Measurements from ENCODE around the gene TBCA. TPM values are rescaled to one million over a fixed set of nuclear protein-coding genes. Genes with fewer than 3 reads are reported as not detected.

TBCA gene
- polyA plus RNA-seq, 1 of the 3 experiments (the other 2 are of a cell fraction) = 199 TPM

DNA sequence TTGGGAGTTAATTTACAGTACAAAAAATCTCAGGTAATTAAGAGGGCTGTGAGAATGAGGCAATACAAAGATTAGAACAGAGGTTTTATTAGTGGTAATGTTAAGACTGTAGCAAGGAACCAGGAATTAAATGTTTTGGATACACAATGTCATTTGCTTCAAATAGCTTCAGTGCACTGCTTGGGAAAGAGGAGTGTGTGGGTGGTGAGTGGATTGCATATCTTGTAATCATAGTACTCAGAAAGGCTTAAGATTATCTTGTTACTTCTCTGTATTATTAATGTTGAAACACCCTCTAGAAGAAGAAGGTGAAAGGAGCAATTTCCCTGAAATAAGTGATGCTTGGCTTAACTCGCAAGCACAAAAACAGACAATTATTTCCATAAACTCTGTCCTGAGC lies 21.0 kb upstream of the TBCA start:
- Histone ChIP-seq H3K9me3 (0 out of 2 replicates have a peak, but pooled peaks cover 9% of the 10 kb centered on the region), H2AFZ (ENCODE audit: low read depth) (no peak overlapping the region), H3K9me2 (no peaks in the 10 kb centered on the region), H3K79me2 (ENCODE audit: insufficient read depth) (no peaks in the 10 kb centered on the region), H3K36me3 (replicated peaks in 1 of 2; ENCODE audit: control insufficient read depth in 1 of 2, insufficient read depth in 2 of 2, low read length in 1 of 2) (no peaks in the 10 kb centered on the region), H3K9ac (no peak overlapping the region), H3K27me3 (ENCODE audit: insufficient read depth) (no peaks in the 10 kb centered on the region), H3K27ac (ENCODE audit: low read depth in 2 of 2, low read length in 1 of 2) (no peak overlapping the region), H3K4me3 (ENCODE audit: low read depth in 2 of 2, low read length in 1 of 2) (no peak overlapping the region), H4K20me1 (ENCODE audit: insufficient read depth) (no peaks in the 10 kb centered on the region), H3K4me2 (no peak overlapping the region), H3K4me1 (ENCODE audit: control insufficient read depth in 1 of 2, insufficient read depth in 2 of 2, low read depth in 1 of 2, low read length in 1 of 2) (no peaks in the 10 kb centered on the region), H3F3A (replicated peaks; ENCODE audit: insufficient read depth) (no peaks in the 10 kb centered on the region)
- ChIA-PET POLR2A (no interaction called here), CTCF (no interaction called here)
- TF ChIP-seq CHD2 (IDR thresholded peaks at IDR 0.05; ENCODE audit: low read length, partially characterized antibody) (no peak), TCF12 (IDR thresholded peaks at IDR 0.05) (no peak), TAF1 (IDR thresholded peaks at IDR 0.05; ENCODE audit: borderline replicate concordance, low read depth, low read length) (no peak), MEF2A (IDR thresholded peaks at IDR 0.05; ENCODE audit: borderline replicate concordance, low read depth) (no peak), FOXM1 (IDR thresholded peaks at IDR 0.05; ENCODE audit: low read depth) (no peak), NRF1 (IDR thresholded peaks at IDR 0.05; ENCODE audit: low read depth, low read length) (no peak), RXRA (IDR thresholded peaks at IDR 0.05; ENCODE audit: borderline replicate concordance, low read depth) (no peak)
- 75% methylated on average over 1 of the region's 1 CpG for WGBS (ENCODE audit: low lambda C conversion rate)
- DNase-seq = no peak

GRCh38 chr5:77795846-77796245 lies 19.7 kb upstream of the TBCA start:
- no peaks in the 10 kb centered on the region for H4K20me1 ChIP-seq (ENCODE audit: insufficient read depth)
- H3K9ac ChIP-seq = no peak overlapping the region
- no peaks in the 10 kb centered on the region for H3K79me2 ChIP-seq (ENCODE audit: insufficient read depth)
- H3K27me3 ChIP-seq (ENCODE audit: insufficient read depth) = no peaks in the 10 kb centered on the region; the same call in 1 of the 2 replicates
- no peak overlapping the region for H2AFZ ChIP-seq (ENCODE audit: low read depth)
- CTCF ChIA-PET = no interaction called here
- WGBS (ENCODE audit: low lambda C conversion rate) = 20% methylated on average over 3 of the region's 3 CpGs
- DNase-seq = no peak
- H3K4me1 ChIP-seq (ENCODE audit: control insufficient read depth in 1 of 2, insufficient read depth in 2 of 2, low read depth in 1 of 2, low read length in 1 of 2) = no peaks in the 10 kb centered on the region
- TF ChIP-seq SIN3A (IDR thresholded peaks at IDR 0.05; ENCODE audit: borderline replicate concordance, low read depth, low read length) (no peak), RCOR1 (IDR thresholded peaks at IDR 0.05; ENCODE audit: low read length) (no peak), MEF2A (IDR thresholded peaks at IDR 0.05; ENCODE audit: borderline replicate concordance, low read depth) (no peak), JUND (IDR thresholded peaks at IDR 0.05) (no peak), EZH2phosphoT487 (IDR thresholded peaks at IDR 0.05; ENCODE audit: borderline replicate concordance, low read depth) (no peak), REST (IDR thresholded peaks at IDR 0.05; ENCODE audit: low read depth, low read length) (no peak), POLR2AphosphoS5 (IDR thresholded peaks at IDR 0.05; ENCODE audit: low read depth, low read length) (no peak), TEAD4 (IDR thresholded peaks at IDR 0.05; ENCODE audit: borderline replicate concordance, insufficient read depth) (no peak), TAF1 (IDR thresholded peaks at IDR 0.05; ENCODE audit: borderline replicate concordance, low read depth, low read length) (no peak), NRF1 (IDR thresholded peaks at IDR 0.05; ENCODE audit: low read depth, low read length) (no peak), RFX5 (IDR thresholded peaks at IDR 0.05; ENCODE audit: low read length) (no peak), EP300 (IDR thresholded peaks at IDR 0.05; ENCODE audit: borderline replicate concordance in 1 of 2, low read depth in 1 of 2, low read length in 1 of 2) (no peak), CHD2 (IDR thresholded peaks at IDR 0.05; ENCODE audit: low read length, partially characterized antibody) (no peak), SMC3 (IDR thresholded peaks at IDR 0.05; ENCODE audit: low read depth, low read length) (no peak), GABPA (IDR thresholded peaks at IDR 0.05; ENCODE audit: low read depth) (no peak)
- TF ChIP-seq, protein P1, sequence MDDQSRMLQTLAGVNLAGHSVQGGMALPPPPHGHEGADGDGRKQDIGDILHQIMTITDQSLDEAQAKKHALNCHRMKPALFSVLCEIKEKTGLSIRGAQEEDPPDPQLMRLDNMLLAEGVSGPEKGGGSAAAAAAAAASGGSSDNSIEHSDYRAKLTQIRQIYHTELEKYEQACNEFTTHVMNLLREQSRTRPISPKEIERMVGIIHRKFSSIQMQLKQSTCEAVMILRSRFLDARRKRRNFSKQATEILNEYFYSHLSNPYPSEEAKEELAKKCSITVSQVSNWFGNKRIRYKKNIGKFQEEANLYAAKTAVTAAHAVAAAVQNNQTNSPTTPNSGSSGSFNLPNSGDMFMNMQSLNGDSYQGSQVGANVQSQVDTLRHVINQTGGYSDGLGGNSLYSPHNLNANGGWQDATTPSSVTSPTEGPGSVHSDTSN (IDR thresholded peaks at IDR 0.05) = no peak
- TF ChIP-seq, protein P2, sequence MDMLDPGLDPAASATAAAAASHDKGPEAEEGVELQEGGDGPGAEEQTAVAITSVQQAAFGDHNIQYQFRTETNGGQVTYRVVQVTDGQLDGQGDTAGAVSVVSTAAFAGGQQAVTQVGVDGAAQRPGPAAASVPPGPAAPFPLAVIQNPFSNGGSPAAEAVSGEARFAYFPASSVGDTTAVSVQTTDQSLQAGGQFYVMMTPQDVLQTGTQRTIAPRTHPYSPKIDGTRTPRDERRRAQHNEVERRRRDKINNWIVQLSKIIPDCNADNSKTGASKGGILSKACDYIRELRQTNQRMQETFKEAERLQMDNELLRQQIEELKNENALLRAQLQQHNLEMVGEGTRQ (IDR thresholded peaks at IDR 0.05; ENCODE audit: borderline replicate concordance, low read depth, low read length) = no peak
- TF ChIP-seq, protein P3, sequence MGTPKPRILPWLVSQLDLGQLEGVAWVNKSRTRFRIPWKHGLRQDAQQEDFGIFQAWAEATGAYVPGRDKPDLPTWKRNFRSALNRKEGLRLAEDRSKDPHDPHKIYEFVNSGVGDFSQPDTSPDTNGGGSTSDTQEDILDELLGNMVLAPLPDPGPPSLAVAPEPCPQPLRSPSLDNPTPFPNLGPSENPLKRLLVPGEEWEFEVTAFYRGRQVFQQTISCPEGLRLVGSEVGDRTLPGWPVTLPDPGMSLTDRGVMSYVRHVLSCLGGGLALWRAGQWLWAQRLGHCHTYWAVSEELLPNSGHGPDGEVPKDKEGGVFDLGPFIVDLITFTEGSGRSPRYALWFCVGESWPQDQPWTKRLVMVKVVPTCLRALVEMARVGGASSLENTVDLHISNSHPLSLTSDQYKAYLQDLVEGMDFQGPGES (IDR thresholded peaks at IDR 0.05; ENCODE audit: low read depth, low read length) = no peak
- no peaks in the 10 kb centered on the region for H3F3A ChIP-seq (replicated peaks; ENCODE audit: insufficient read depth)
- POLR2A ChIA-PET = no interaction called here
- H3K4me3 ChIP-seq (ENCODE audit: low read depth in 2 of 2, low read length in 1 of 2) = no peak overlapping the region
- H3K9me2 ChIP-seq = no peaks in the 10 kb centered on the region
- H3K36me3 ChIP-seq (replicated peaks in 1 of 2; ENCODE audit: control insufficient read depth in 1 of 2, insufficient read depth in 2 of 2, low read length in 1 of 2) = no peaks in the 10 kb centered on the region
- 0 out of 2 replicates have a peak, but pooled peaks cover 9% of the 10 kb centered on the region for H3K9me3 ChIP-seq
- no peak overlapping the region for H3K4me2 ChIP-seq
- no peak overlapping the region for H3K27ac ChIP-seq (ENCODE audit: low read depth in 2 of 2, low read length in 1 of 2)
